Measurements from ENCODE around the gene DCC.

GRCh38 chr18:52907543-52908308 is 567.7 kb downstream of the DCC start:
- TF ChIP-seq CTCF (conservative IDR thresholded peaks at IDR 0.05) (no peak), EZH2 (IDR thresholded peaks at IDR 0.05; ENCODE audit: low read depth) (no peak)

All from PC-9 (cell line).